Amniotic stem cell (primary cell): ENCODE measurements around the gene DOK4.

Experiments
- DNase-seq: peaks from one replicate; lab custom pipeline; 2025; lab: John Stamatoyannopoulos, UW

DOK4 gene

GRCh38 chr16:57477531-57478202, 8.6 kb downstream of the DOK4 start:
- DNase-seq: no peak

GRCh38 chr16:57476546-57477410, 9.5 kb downstream of the DOK4 start:
- no peak for DNase-seq

- DNase-seq: no peak
Observed at GRCh38 chr16:57475711-57476339, 10.5 kb downstream of the DOK4 start.

GRCh38 chr16:57474671-57475661, 11.3 kb downstream of the DOK4 start:
- no peak for DNase-seq

GRCh38 chr16:57473906-57474305, 12.4 kb downstream of the DOK4 start:
- DNase-seq: no peak

- no peak for DNase-seq
Observed at GRCh38 chr16:57473176-57473840, 13.0 kb downstream of the DOK4 start.

GRCh38 chr16:57472665-57473060, 13.6 kb downstream of the DOK4 start:
- no peak for DNase-seq

- DNase-seq: no peak
Observed at GRCh38 chr16:57471852-57472664, 14.2 kb downstream of the DOK4 start.

GRCh38 chr16:57471209-57471608, 15.1 kb downstream of the DOK4 start:
- no peak for DNase-seq

- DNase-seq: no peak
Observed at GRCh38 chr16:57470711-57471110, 15.6 kb downstream of the DOK4 start.

- DNase-seq: no peak
Observed at GRCh38 chr16:57469917-57470470, 16.3 kb downstream of the DOK4 start.

GRCh38 chr16:57469046-57469445, 17.2 kb downstream of the DOK4 start:
- DNase-seq: no peak

GRCh38 chr16:57468346-57468745, 17.9 kb downstream of the DOK4 start:
- DNase-seq: no peak

- no peak for DNase-seq
Observed at GRCh38 chr16:57464523-57464922, 21.8 kb downstream of the DOK4 start.

GRCh38 chr16:57462978-57463362, 23.3 kb downstream of the DOK4 start:
- DNase-seq: no peak

GRCh38 chr16:57462209-57462977, 23.9 kb downstream of the DOK4 start, which contains the start of gene POLR2C:
TSS of gene POLR2C (plus strand) at chr16:57462679. CDS start at chr16:57462725, 46 bp downstream.
- DNase-seq: peak; percentile 78

GRCh38 chr16:57452021-57452420, 34.3 kb downstream of the DOK4 start:
- no peak for DNase-seq

GRCh38 chr16:57447186-57447962, 38.9 kb downstream of the DOK4 start, which contains the start of the genes CIAPIN1 and COQ9:
TSS of gene CIAPIN1 (minus strand) at chr16:57447385. CDS start at chr16:57440928, 6,457 bp downstream.
TSS of gene COQ9 (plus strand) at chr16:57447479. CDS start at chr16:57447506, 27 bp downstream.
- DNase-seq: peak; percentile 82
